C4-2B (cell line): ENCODE measurements around the gene SPATA3.

Experiments
- ZFX ChIP-seq: fragments of 450-650 bp; IDR thresholded peaks from 2 replicates; pipeline ENCODE4 v1.6.1; 2017
- TF ChIP-seq, protein P1 (sequence below): fragments of 450-650 bp; conservative IDR thresholded peaks from 2 replicates; pipeline ENCODE4 v1.5.1; 2017; ENCODE audit warnings: mild to moderate bottlenecking

- TF ChIP-seq, protein P1, sequence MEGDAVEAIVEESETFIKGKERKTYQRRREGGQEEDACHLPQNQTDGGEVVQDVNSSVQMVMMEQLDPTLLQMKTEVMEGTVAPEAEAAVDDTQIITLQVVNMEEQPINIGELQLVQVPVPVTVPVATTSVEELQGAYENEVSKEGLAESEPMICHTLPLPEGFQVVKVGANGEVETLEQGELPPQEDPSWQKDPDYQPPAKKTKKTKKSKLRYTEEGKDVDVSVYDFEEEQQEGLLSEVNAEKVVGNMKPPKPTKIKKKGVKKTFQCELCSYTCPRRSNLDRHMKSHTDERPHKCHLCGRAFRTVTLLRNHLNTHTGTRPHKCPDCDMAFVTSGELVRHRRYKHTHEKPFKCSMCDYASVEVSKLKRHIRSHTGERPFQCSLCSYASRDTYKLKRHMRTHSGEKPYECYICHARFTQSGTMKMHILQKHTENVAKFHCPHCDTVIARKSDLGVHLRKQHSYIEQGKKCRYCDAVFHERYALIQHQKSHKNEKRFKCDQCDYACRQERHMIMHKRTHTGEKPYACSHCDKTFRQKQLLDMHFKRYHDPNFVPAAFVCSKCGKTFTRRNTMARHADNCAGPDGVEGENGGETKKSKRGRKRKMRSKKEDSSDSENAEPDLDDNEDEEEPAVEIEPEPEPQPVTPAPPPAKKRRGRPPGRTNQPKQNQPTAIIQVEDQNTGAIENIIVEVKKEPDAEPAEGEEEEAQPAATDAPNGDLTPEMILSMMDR: no peak
- no peak for TF ChIP-seq ZFX
Measured at GRCh38 chr2:231012463-231012862, 16.5 kb downstream of the SPATA3 start.
